MCF 10A (cell line): ENCODE measurements around the gene B9D2. TPM values are rescaled to one million over a fixed set of nuclear protein-coding genes. Genes with fewer than 3 reads are reported as not detected.

ENCODE experiments used
- BruUV-seq: library from RNA; stranded (reverse); fragments of 400-500 nt; replicated peaks from 2 replicates; lab custom pipeline; 2021; lab: Mats Ljungman, UMichigan
- CTCF ChIA-PET: fragments of 300-600 bp; sonication (Branson Sonifier 250); formaldehyde crosslinking; extraction: SDS; loops from one replicate; lab custom pipeline; 2021; ENCODE audit warnings: antibody characterized with exemption, inconsistent platforms; lab: Yijun Ruan, JAX
- POLR2A ChIA-PET: fragments of 300-600, 350-650 bp; sonication (Branson Sonifier 250); formaldehyde crosslinking; extraction: SDS; loops from one replicate; lab custom pipeline; 2020; ENCODE audit warnings: antibody characterized with exemption, inconsistent platforms; lab: Yijun Ruan, JAX
- DNase-seq: peaks from one replicate; pipeline ENCODE4 v3.0.0-alpha.2; 2018; ENCODE audit not compliant: unreplicated experiment
- H3K27ac Mint-ChIP-seq: one replicate; pipeline ENCODE4 v1.8.0; 2022; ENCODE audit warnings: mild to moderate bottlenecking, low read depth, mixed read lengths; ENCODE audit not compliant: unreplicated experiment
- H3K27me3 Mint-ChIP-seq: one replicate; pipeline ENCODE4 v1.8.0; 2022; ENCODE audit warnings: mixed read lengths; ENCODE audit not compliant: insufficient read depth, unreplicated experiment
- H3K36me3 Mint-ChIP-seq: one replicate; pipeline ENCODE4 v1.8.0; 2022; ENCODE audit warnings: mild to moderate bottlenecking, moderate library complexity, mixed read lengths; ENCODE audit not compliant: insufficient read depth, unreplicated experiment
- H3K4me1 Mint-ChIP-seq: one replicate; pipeline ENCODE4 v1.8.0; 2022; ENCODE audit warnings: mixed read lengths; ENCODE audit not compliant: insufficient read depth, unreplicated experiment
- H3K4me3 Mint-ChIP-seq: one replicate; pipeline ENCODE4 v1.8.0; 2022; ENCODE audit warnings: mild to moderate bottlenecking, moderate library complexity, mixed read lengths; ENCODE audit not compliant: unreplicated experiment
- H3K9me3 Mint-ChIP-seq: one replicate; pipeline ENCODE4 v1.8.0; 2022; ENCODE audit warnings: mixed read lengths; ENCODE audit not compliant: unreplicated experiment
- intact Hi-C: fragments of 100-400 bp; cut with micrococcal nuclease; formaldehyde crosslinking; loops from 2 replicates; pipeline ENCODE4 v1.14.1; 2022
- total RNA-seq: library from RNA; stranded (reverse); gene quantifications from 2 replicates; pipeline ENCODE4 v1.2.3, GENCODE V29; 2022
- TF ChIP-seq, protein P1 (sequence below): fragments of 200-600 bp; IDR thresholded peaks from one replicate; pipeline ENCODE4 v1.8.0; 2022; ENCODE audit warnings: antibody characterized with exemption, mild to moderate bottlenecking; ENCODE audit not compliant: unreplicated experiment

Gene B9D2
- total RNA-seq, 1 experiment from 2014 or later, result 5.7 TPM

GRCh38 chr19:41354343-41354953, 9.5 kb downstream of the B9D2 start:
- DNase-seq, result no peak
- Mint-ChIP-seq H3K27me3 (no peaks in the 10 kb centered on the region), H3K27ac (no peak overlapping the region), H3K36me3 (peaks cover 6% of the 10 kb centered on the region), H3K4me1 (peaks cover 24% of the 10 kb centered on the region), H3K4me3 (peak overlapping the region; percentile 98), H3K9me3 (no peaks in the 10 kb centered on the region)
- TF ChIP-seq, protein P1, sequence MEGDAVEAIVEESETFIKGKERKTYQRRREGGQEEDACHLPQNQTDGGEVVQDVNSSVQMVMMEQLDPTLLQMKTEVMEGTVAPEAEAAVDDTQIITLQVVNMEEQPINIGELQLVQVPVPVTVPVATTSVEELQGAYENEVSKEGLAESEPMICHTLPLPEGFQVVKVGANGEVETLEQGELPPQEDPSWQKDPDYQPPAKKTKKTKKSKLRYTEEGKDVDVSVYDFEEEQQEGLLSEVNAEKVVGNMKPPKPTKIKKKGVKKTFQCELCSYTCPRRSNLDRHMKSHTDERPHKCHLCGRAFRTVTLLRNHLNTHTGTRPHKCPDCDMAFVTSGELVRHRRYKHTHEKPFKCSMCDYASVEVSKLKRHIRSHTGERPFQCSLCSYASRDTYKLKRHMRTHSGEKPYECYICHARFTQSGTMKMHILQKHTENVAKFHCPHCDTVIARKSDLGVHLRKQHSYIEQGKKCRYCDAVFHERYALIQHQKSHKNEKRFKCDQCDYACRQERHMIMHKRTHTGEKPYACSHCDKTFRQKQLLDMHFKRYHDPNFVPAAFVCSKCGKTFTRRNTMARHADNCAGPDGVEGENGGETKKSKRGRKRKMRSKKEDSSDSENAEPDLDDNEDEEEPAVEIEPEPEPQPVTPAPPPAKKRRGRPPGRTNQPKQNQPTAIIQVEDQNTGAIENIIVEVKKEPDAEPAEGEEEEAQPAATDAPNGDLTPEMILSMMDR, result no peak
- intact Hi-C loops, result loop anchor here (1.0 to 5.0 kb wide), 4 partner anchors 42 to 150 kb away; partner anchors contain the start of genes BCKDHA, CCDC97, EXOSC5 and HNRNPUL1
- ChIA-PET CTCF (interaction anchor here (1.1 to 5.2 kb wide), 4 partner anchors 10 to 92 kb away, joined by 3 to 34 read pairs (median 6); partner anchors contain the start of gene B9D2), POLR2A (no interaction called here)
- no TSS peak for BruUV-seq

- intact Hi-C loops, result loop anchor here (1.0 to 5.0 kb wide), 5 partner anchors 27 to 149 kb away; partner anchors contain the start of genes BCKDHA, CCDC97, EXOSC5 and HNRNPUL1
- ChIA-PET CTCF (interaction anchor here (0.8 to 5.2 kb wide), 4 partner anchors 11 to 53 kb away, joined by 4 to 34 read pairs (median 6); partner anchors contain the start of gene B9D2), POLR2A (interaction anchor here (0.9 to 3.4 kb wide), 6 partner anchors 10 to 90 kb away, joined by 4 to 41 read pairs (median 15); partner anchors contain the start of genes B9D2 and CCDC97)
- TSS peak; percentile 86 for BruUV-seq
- Mint-ChIP-seq H3K27me3 (no peaks in the 10 kb centered on the region), H3K4me1 (peaks cover 24% of the 10 kb centered on the region), H3K4me3 (peak within 1 kb of the TSS; percentile 98), H3K36me3 (peaks cover 9% of the 10 kb centered on the region), H3K27ac (no peak within 1 kb of the TSS), H3K9me3 (no peaks in the 10 kb centered on the region)
- peak; percentile 84 for DNase-seq
- TF ChIP-seq, protein P1, result peak; percentile 92
Measured at GRCh38 chr19:41353466-41354342, 10.2 kb downstream of the B9D2 start, which contains the start of gene TGFB1. TSS of gene TGFB1 (minus strand) at chr19:41353922. CDS start at chr19:41353044, 878 bp downstream.

GRCh38 chr19:41352609-41353465, 11.1 kb downstream of the B9D2 start:
- peak; percentile 74 for DNase-seq
- peak overlapping the region; percentile 98 for H3K4me3 Mint-ChIP-seq
- TF ChIP-seq, protein P1, result peak; percentile 56
- no TSS peak for BruUV-seq
- intact Hi-C loops, result loop anchor here (2.0 to 5.0 kb wide), 4 partner anchors 26 to 91 kb away; partner anchors contain the start of genes BCKDHA, CCDC97, EXOSC5 and HNRNPUL1
- ChIA-PET POLR2A (interaction anchor here (0.7 to 3.4 kb wide), 12 partner anchors 11 to 89 kb away, joined by 3 to 41 read pairs (median 6); partner anchors contain the start of genes B9D2, CCDC97 and HNRNPUL1), CTCF (interaction anchor here (0.6 to 5.2 kb wide), 6 partner anchors 11 to 1464 kb away, joined by 3 to 34 read pairs (median 4); partner anchors contain the start of gene B9D2)
- H3K27me3 Mint-ChIP-seq, result no peaks in the 10 kb centered on the region
- H3K27ac Mint-ChIP-seq, result no peak overlapping the region
- H3K36me3 Mint-ChIP-seq, result peaks cover 17% of the 10 kb centered on the region
- peaks cover 24% of the 10 kb centered on the region for H3K4me1 Mint-ChIP-seq
- H3K9me3 Mint-ChIP-seq, result no peaks in the 10 kb centered on the region
